GM18951 (cell line): ENCODE measurements around the gene ADPRHL1.

Experiments used
- POLR2A ChIP-seq: IDR thresholded peaks from 4 replicates; pipeline ENCODE4 v1.6.1; 2011; ENCODE audit warnings: mild to moderate bottlenecking; ENCODE audit not compliant: insufficient read length, insufficient read depth; ENCODE audit errors: extremely low read depth
- in situ Hi-C: fragments of 300-500 bp; cut with MboI; formaldehyde crosslinking; loops from one replicate; pipeline ENCODE4 v1.12.0; 2022; ENCODE audit warnings: low sequenced_read_pairs, mixed read lengths, inconsistent platforms; ENCODE audit not compliant: unreplicated experiment

The ADPRHL1 gene

GRCh38 chr13:113410472-113411201 is 42.7 kb downstream of the ADPRHL1 start:
- no peak for TF ChIP-seq POLR2A
- in situ Hi-C loops, result no loop called here

- no peak for TF ChIP-seq POLR2A
- in situ Hi-C loops, result no loop called here
Observed at GRCh38 chr13:113408562-113408961, 44.7 kb downstream of the ADPRHL1 start.

GRCh38 chr13:113407531-113408393 is 45.5 kb downstream of the ADPRHL1 start:
- in situ Hi-C loops, result no loop called here
- no peak for TF ChIP-seq POLR2A

- TF ChIP-seq POLR2A, result no peak
- in situ Hi-C loops, result no loop called here
Observed at GRCh38 chr13:113407103-113407530, 46.2 kb downstream of the ADPRHL1 start.

GRCh38 chr13:113406321-113407102 is 46.8 kb downstream of the ADPRHL1 start:
- in situ Hi-C loops, result no loop called here
- TF ChIP-seq POLR2A, result no peak

GRCh38 chr13:113405481-113406300 is 47.6 kb downstream of the ADPRHL1 start:
- in situ Hi-C loops, result no loop called here
- TF ChIP-seq POLR2A, result no peak

GRCh38 chr13:113404723-113405471 is 48.4 kb downstream of the ADPRHL1 start:
- in situ Hi-C loops, result no loop called here

DNA sequence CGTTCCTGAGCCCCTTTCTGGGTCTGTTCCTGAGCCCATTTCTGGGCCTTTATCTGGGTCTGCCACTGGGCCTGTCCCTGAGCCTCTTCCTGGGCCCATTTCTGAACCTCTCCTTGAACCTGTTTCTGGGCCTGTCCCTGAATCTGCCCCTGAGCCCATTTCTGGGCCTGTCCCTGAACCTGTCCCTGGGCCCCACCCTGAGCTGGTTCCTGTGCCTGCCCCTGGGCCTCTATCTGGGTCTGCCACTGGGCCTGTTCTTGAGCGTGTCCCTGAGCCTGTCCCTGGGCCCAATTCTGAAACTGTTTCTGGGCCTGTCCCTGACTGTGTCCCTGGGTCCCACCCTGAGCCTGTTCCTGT is 48.9 kb downstream of the ADPRHL1 start:
- no peak for TF ChIP-seq POLR2A
- in situ Hi-C loops, result no loop called here

More at GRCh38 chr13:113404723-113405471, 48.4 kb downstream of the ADPRHL1 start:
- no peak for TF ChIP-seq POLR2A

GRCh38 chr13:113403255-113404104 is 49.8 kb downstream of the ADPRHL1 start:
- TF ChIP-seq POLR2A, result no peak
- in situ Hi-C loops, result no loop called here

DNA sequence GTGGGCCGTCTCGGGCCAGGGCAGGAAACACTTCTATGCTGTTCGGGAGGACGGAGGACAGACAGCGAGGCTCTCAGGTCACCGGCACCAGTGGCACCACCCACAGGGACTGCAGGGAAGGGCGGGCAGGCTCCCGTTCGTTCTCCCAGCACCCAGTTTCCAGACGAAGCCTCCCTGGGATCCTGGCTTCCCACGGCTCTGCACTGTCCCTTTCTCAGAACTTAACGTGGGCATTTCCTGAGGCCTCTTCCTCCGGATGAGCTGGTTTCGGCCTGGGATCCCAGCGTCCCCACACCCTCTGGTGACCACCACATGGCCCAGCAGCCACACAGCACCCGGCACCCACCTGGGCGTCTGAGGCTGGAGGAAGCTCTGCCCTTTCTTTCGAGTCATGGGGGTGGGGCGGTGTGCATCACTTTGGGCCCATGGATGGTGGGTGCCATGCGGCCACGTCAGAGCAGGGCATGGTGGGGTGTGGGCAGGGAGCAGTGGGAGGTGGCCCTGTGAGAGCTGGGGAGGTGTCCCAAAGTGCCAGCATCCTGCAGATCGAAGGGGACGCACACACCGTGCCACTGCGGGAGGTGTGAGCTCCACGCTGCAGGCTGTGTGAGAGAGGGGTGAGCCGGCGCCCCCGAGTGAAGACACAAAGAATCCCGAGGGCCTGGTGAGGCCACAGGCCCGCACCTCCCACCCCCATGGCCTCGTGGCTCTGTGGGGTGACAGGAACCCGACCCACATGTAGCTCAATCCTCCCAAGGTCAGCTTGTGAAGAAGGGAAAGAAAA is 50.6 kb downstream of the ADPRHL1 start:
- in situ Hi-C loops, result no loop called here
- no peak for TF ChIP-seq POLR2A
